OCI-LY7 (cell line): Measurements from ENCODE around the gene KIR2DL3.

Experiments
- EZH2phosphoT487 ChIP-seq: fragments of 200-600 bp; sonication (generic); IDR thresholded peaks from 2 replicates; pipeline ENCODE4 v1.6.1; 2018; ENCODE audit warnings: low read depth, borderline replicate concordance, mild to moderate bottlenecking, mixed run types, antibody characterized with exemption, low read length, moderate library complexity, mixed read lengths
- TF ChIP-seq, protein P1 (sequence below): fragments of 200-600 bp; sonication (generic); conservative IDR thresholded peaks from 2 replicates; pipeline ENCODE4 v1.5.1; 2014; ENCODE audit warnings: mild to moderate bottlenecking, antibody characterized with exemption, low read length, moderate library complexity, mixed read lengths

DNA sequence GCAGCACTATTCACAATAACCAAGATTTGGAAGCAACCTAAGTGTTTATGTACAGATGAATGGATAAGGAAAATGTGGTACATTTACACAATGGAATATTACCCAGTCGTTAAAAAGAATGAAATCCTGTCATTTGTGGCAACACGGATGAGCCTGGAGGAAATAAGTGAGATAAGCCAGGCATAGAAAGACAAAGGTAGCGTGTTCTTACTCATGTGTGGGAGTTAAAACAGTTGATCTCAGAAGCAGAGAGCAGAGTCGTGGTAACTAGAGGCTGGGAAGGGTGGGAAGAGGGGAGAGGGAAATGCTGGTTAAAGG, 46.1 kb upstream of the KIR2DL3 start:
- TF ChIP-seq, protein P1, sequence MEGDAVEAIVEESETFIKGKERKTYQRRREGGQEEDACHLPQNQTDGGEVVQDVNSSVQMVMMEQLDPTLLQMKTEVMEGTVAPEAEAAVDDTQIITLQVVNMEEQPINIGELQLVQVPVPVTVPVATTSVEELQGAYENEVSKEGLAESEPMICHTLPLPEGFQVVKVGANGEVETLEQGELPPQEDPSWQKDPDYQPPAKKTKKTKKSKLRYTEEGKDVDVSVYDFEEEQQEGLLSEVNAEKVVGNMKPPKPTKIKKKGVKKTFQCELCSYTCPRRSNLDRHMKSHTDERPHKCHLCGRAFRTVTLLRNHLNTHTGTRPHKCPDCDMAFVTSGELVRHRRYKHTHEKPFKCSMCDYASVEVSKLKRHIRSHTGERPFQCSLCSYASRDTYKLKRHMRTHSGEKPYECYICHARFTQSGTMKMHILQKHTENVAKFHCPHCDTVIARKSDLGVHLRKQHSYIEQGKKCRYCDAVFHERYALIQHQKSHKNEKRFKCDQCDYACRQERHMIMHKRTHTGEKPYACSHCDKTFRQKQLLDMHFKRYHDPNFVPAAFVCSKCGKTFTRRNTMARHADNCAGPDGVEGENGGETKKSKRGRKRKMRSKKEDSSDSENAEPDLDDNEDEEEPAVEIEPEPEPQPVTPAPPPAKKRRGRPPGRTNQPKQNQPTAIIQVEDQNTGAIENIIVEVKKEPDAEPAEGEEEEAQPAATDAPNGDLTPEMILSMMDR = no peak
- TF ChIP-seq EZH2phosphoT487 = no peak
